ENCODE measurements around the gene SEZ6L. TPM values are rescaled to one million over a fixed set of nuclear protein-coding genes. Genes with fewer than 3 reads are reported as not detected.

SEZ6L gene
- total RNA-seq, 1 donor from 2014 or later, result 1.2 TPM

- Mint-ChIP-seq H3K27me3 (ENCODE audit: unreplicated experiment) (peaks cover 2% of the 10 kb centered on the region), H3K27ac (ENCODE audit: unreplicated experiment) (no peak overlapping the region), H3K4me3 (ENCODE audit: unreplicated experiment) (no peak overlapping the region), H3K9me3 (ENCODE audit: unreplicated experiment) (no peaks in the 10 kb centered on the region), H3K36me3 (ENCODE audit: low read depth, unreplicated experiment) (no peaks in the 10 kb centered on the region), H3K4me1 (ENCODE audit: unreplicated experiment) (peaks cover 10% of the 10 kb centered on the region)
- no peak for DNase-seq (ENCODE audit: low spot score)
- no peak for TF ChIP-seq CTCF (IDR thresholded peaks at IDR 0.05; ENCODE audit: unreplicated experiment)
Measured at GRCh38 chr22:26292667-26292995, 123.4 kb downstream of the SEZ6L start.

DNA sequence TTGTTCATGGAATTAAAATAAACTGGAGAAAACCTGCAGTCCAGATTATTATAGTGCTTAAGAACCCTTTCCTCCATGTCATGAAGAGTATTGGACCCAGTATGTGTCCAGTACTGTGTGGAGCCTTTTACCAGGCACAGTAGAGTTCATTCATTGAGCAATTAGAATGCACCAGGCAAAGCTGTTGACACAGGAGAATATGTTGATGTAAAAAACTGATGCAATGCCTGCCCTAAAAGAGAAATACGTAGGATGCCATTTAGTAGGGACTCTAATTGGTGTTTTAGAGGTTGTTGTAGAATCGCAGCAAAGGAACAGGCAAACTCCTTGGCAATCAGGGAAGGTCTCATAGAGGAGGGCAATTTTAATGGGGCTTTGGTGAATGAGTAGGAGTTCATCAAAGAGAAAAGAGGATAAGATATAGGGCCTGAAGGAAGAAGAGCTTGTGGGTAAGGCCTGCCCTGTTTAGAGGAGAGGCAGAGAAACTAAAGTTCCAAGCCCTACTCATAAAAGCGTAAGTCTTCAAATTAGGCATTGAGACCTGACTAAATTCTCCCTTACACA is 126.4 kb downstream of the SEZ6L start:
- Mint-ChIP-seq H3K27ac (ENCODE audit: unreplicated experiment) (no peak overlapping the region), H3K27me3 (ENCODE audit: unreplicated experiment) (peaks cover 1% of the 10 kb centered on the region)

GRCh38 chr22:26298605-26299310 is 129.5 kb downstream of the SEZ6L start:
- H3K27ac Mint-ChIP-seq (ENCODE audit: unreplicated experiment), result no peak overlapping the region
- no peaks in the 10 kb centered on the region for H3K36me3 Mint-ChIP-seq (ENCODE audit: low read depth, unreplicated experiment)
- DNase-seq (ENCODE audit: low spot score), result no peak
- no peak overlapping the region for H3K4me3 Mint-ChIP-seq (ENCODE audit: unreplicated experiment)
- no peaks in the 10 kb centered on the region for H3K9me3 Mint-ChIP-seq (ENCODE audit: unreplicated experiment)
- no peak for TF ChIP-seq CTCF (IDR thresholded peaks at IDR 0.05; ENCODE audit: unreplicated experiment)
- no peaks in the 10 kb centered on the region for H3K27me3 Mint-ChIP-seq (ENCODE audit: unreplicated experiment)
- peaks cover 4% of the 10 kb centered on the region for H3K4me1 Mint-ChIP-seq (ENCODE audit: unreplicated experiment)

More for the DNA sequence above, 126.4 kb downstream of the SEZ6L start:
- no peak overlapping the region for H3K4me3 Mint-ChIP-seq (ENCODE audit: unreplicated experiment)
- H3K4me1 Mint-ChIP-seq (ENCODE audit: unreplicated experiment), result peaks cover 4% of the 10 kb centered on the region
- no peaks in the 10 kb centered on the region for H3K9me3 Mint-ChIP-seq (ENCODE audit: unreplicated experiment)
- no peak for DNase-seq (ENCODE audit: low spot score)
- TF ChIP-seq CTCF (IDR thresholded peaks at IDR 0.05; ENCODE audit: unreplicated experiment), result no peak
- no peaks in the 10 kb centered on the region for H3K36me3 Mint-ChIP-seq (ENCODE audit: low read depth, unreplicated experiment)

- DNase-seq (ENCODE audit: low spot score), result no peak
- Mint-ChIP-seq H3K27ac (ENCODE audit: unreplicated experiment) (no peak overlapping the region), H3K27me3 (ENCODE audit: unreplicated experiment) (no peaks in the 10 kb centered on the region)
Measured at GRCh38 chr22:26302726-26303125, 133.5 kb downstream of the SEZ6L start.

More at GRCh38 chr22:26302726-26303125, 133.5 kb downstream of the SEZ6L start:
- H3K9me3 Mint-ChIP-seq (ENCODE audit: unreplicated experiment), result no peaks in the 10 kb centered on the region
- H3K4me3 Mint-ChIP-seq (ENCODE audit: unreplicated experiment), result no peak overlapping the region
- H3K4me1 Mint-ChIP-seq (ENCODE audit: unreplicated experiment), result no peaks in the 10 kb centered on the region
- no peak for TF ChIP-seq CTCF (IDR thresholded peaks at IDR 0.05; ENCODE audit: unreplicated experiment)
- no peaks in the 10 kb centered on the region for H3K36me3 Mint-ChIP-seq (ENCODE audit: low read depth, unreplicated experiment)
